Measurements from ENCODE around the gene YIF1A. TPM values are rescaled to one million over a fixed set of nuclear protein-coding genes. Genes with fewer than 3 reads are reported as not detected.

YIF1A gene
- polyA plus RNA-seq, 1 donor (not counting 4 experiments of a cell fraction or from before 2014, with no cell fraction given), result 80.3 TPM

DNA sequence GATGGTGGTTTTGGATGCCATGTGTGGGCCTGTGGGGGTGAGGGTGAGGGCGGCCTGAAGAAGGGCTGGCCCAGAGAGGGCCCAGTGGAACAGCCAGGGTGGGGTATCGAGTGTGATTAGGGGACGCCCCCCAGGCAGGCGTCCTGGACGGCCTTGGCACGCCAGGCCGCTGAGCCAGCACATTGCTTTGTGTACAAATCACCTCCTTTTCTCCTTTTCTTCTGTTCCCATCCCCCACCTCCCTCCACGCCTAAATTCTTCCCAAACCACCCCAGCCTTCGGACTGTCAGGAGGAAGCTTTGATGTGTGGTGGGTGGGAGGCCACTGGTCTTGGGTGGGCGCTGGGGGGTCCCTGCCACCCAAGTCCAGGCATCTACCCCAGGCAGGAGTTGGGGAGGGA, 35.7 kb upstream of the YIF1A start:
- Histone ChIP-seq H3K9ac (ENCODE audit: control insufficient read depth, extremely low read depth, insufficient read depth, low read length) (no peak overlapping the region), H2AFZ (ENCODE audit: control insufficient read depth, low read length) (no peak overlapping the region), H3K79me2 (ENCODE audit: control insufficient read depth, insufficient read depth, low read length) (no peaks in the 10 kb centered on the region), H3K9me3 (ENCODE audit: control insufficient read depth, low read depth, low read length) (no peaks in the 10 kb centered on the region), H3K27me3 (ENCODE audit: control insufficient read depth, extremely low read depth, insufficient read depth, low read length) (no peaks in the 10 kb centered on the region), H3K36me3 (ENCODE audit: control insufficient read depth in 2 of 2, extremely low read depth in 1 of 2, insufficient read depth in 2 of 2, low read length in 2 of 2) (no peaks in the 10 kb centered on the region), H3K9me1 (ENCODE audit: control insufficient read depth, extremely low read depth, insufficient read depth, low read length) (no peaks in the 10 kb centered on the region), H3K4me2 (ENCODE audit: control insufficient read depth, extremely low read depth, insufficient read depth, low read depth, low read length) (no peak overlapping the region), H4K20me1 (ENCODE audit: control insufficient read depth, extremely low read depth, insufficient read depth, low read length) (no peaks in the 10 kb centered on the region), H3K4me1 (ENCODE audit: control insufficient read depth, extremely low read depth, insufficient read depth, low read length) (peaks cover 37% of the 10 kb centered on the region), H3K27ac (ENCODE audit: control insufficient read depth, insufficient read depth, low read length) (no peak overlapping the region), H3K4me3 (ENCODE audit: control insufficient read depth in 2 of 3, extremely low read depth in 1 of 3, insufficient read depth in 2 of 3, low read depth in 1 of 3, low read length in 3 of 3) (no peak overlapping the region)
- DNase-seq (ENCODE audit: low read depth, low spot score) (no peak), FAIRE-seq (no peak)
- no peak for TF ChIP-seq EZH2 (IDR thresholded peaks at IDR 0.05; ENCODE audit: low read length)
- TF ChIP-seq, protein P1, sequence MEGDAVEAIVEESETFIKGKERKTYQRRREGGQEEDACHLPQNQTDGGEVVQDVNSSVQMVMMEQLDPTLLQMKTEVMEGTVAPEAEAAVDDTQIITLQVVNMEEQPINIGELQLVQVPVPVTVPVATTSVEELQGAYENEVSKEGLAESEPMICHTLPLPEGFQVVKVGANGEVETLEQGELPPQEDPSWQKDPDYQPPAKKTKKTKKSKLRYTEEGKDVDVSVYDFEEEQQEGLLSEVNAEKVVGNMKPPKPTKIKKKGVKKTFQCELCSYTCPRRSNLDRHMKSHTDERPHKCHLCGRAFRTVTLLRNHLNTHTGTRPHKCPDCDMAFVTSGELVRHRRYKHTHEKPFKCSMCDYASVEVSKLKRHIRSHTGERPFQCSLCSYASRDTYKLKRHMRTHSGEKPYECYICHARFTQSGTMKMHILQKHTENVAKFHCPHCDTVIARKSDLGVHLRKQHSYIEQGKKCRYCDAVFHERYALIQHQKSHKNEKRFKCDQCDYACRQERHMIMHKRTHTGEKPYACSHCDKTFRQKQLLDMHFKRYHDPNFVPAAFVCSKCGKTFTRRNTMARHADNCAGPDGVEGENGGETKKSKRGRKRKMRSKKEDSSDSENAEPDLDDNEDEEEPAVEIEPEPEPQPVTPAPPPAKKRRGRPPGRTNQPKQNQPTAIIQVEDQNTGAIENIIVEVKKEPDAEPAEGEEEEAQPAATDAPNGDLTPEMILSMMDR (optimal IDR thresholded peaks at IDR 0.05 in 1 of 3, IDR thresholded peaks at IDR 0.05 in 1 of 3, conservative IDR thresholded peaks at IDR 0.05 in 1 of 3; ENCODE audit: extremely low read depth in 1 of 3, insufficient read depth in 2 of 3, low read length in 3 of 3), result no peak
- dilution Hi-C loops (cut with MboI; ENCODE audit: extremely low pct_ligation_motif_present, low sequenced_read_pairs), result no loop called here

DNA sequence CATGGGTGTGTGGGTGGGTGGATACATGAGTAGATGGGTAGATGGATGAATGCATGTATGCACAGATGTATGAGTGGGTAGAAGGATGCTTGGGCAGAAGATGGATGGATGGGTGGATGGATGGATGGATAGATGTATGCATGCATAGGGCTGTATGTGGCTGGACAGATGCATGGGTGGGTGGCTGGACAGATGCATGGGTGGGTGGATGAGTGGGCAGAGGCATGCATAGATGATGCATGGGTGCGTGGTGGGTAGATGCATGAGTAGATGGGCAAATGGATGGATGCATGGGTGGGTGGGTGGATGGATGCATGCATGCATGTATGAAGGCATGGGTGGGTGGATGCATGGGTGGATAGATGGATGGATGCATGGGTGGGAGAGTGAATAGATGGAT, 34.7 kb upstream of the YIF1A start:
- Histone ChIP-seq H3K9ac (ENCODE audit: control insufficient read depth, extremely low read depth, insufficient read depth, low read length) (no peak overlapping the region), H4K20me1 (ENCODE audit: control insufficient read depth, extremely low read depth, insufficient read depth, low read length) (no peaks in the 10 kb centered on the region), H3K4me2 (ENCODE audit: control insufficient read depth, extremely low read depth, insufficient read depth, low read depth, low read length) (no peak overlapping the region), H3K27me3 (ENCODE audit: control insufficient read depth, extremely low read depth, insufficient read depth, low read length) (no peaks in the 10 kb centered on the region), H3K36me3 (ENCODE audit: control insufficient read depth in 2 of 2, extremely low read depth in 1 of 2, insufficient read depth in 2 of 2, low read length in 2 of 2) (no peaks in the 10 kb centered on the region), H3K27ac (ENCODE audit: control insufficient read depth, insufficient read depth, low read length) (no peak overlapping the region), H3K79me2 (ENCODE audit: control insufficient read depth, insufficient read depth, low read length) (no peaks in the 10 kb centered on the region), H3K4me3 (ENCODE audit: control insufficient read depth in 2 of 3, extremely low read depth in 1 of 3, insufficient read depth in 2 of 3, low read depth in 1 of 3, low read length in 3 of 3) (no peak overlapping the region), H3K9me1 (ENCODE audit: control insufficient read depth, extremely low read depth, insufficient read depth, low read length) (no peaks in the 10 kb centered on the region), H3K4me1 (ENCODE audit: control insufficient read depth, extremely low read depth, insufficient read depth, low read length) (peaks cover 36% of the 10 kb centered on the region), H3K9me3 (ENCODE audit: control insufficient read depth, low read depth, low read length) (no peaks in the 10 kb centered on the region), H2AFZ (ENCODE audit: control insufficient read depth, low read length) (no peak overlapping the region)
- dilution Hi-C loops (cut with MboI; ENCODE audit: extremely low pct_ligation_motif_present, low sequenced_read_pairs), result no loop called here
- no peak for FAIRE-seq
- no peak for DNase-seq (ENCODE audit: low read depth, low spot score)
- no peak for TF ChIP-seq EZH2 (IDR thresholded peaks at IDR 0.05; ENCODE audit: low read length)
- TF ChIP-seq, protein P1 (optimal IDR thresholded peaks at IDR 0.05 in 1 of 3, IDR thresholded peaks at IDR 0.05 in 1 of 3, conservative IDR thresholded peaks at IDR 0.05 in 1 of 3; ENCODE audit: extremely low read depth in 1 of 3, insufficient read depth in 2 of 3, low read length in 3 of 3), result no peak
